DMS53 treated with DMSO at 0.1 percent for 48 hours (cell line): ENCODE results near the gene CDR2L.
"Not testable (repeated sequence)": the region's sequence is repeated elsewhere in the genome, so short reads cannot be mapped to it uniquely, and the experiment has no call there.

Experiments used
- DNase-seq: peaks from one replicate; lab custom pipeline; 2025; ENCODE audit not compliant: unreplicated experiment; lab: John Stamatoyannopoulos, UW

CDR2L gene

GRCh38 chr17:75036643-75037268 is 49.3 kb downstream of the CDR2L start:
- DNase-seq = peak; percentile 75

GRCh38 chr17:75039238-75039637 is 51.8 kb downstream of the CDR2L start:
- DNase-seq = no peak

GRCh38 chr17:75041656-75042280 is 54.3 kb downstream of the CDR2L start:
- DNase-seq = no peak

- not testable (repeated sequence) for DNase-seq
Observed at GRCh38 chr17:75043789-75044188, 56.4 kb downstream of the CDR2L start.

- DNase-seq = no peak
Observed at GRCh38 chr17:75044716-75045115, 57.3 kb downstream of the CDR2L start.

GRCh38 chr17:75045946-75046406 is 58.5 kb downstream of the CDR2L start:
- DNase-seq = not testable (repeated sequence)

GRCh38 chr17:75046407-75047289 is 59.2 kb downstream of the CDR2L start, which contains the start of the genes ATP5PD and KCTD2:
ATP5PD (minus strand) TSS chr17:75046969; CDS start chr17:75042650, 4,319 bp downstream.
KCTD2 (plus strand) TSS chr17:75047225; CDS start chr17:75047251, 26 bp downstream.
- peak; percentile 93 for DNase-seq

- no peak for DNase-seq
Observed at GRCh38 chr17:75047398-75048098, 60.1 kb downstream of the CDR2L start.

GRCh38 chr17:75048249-75048878 is 60.9 kb downstream of the CDR2L start:
- no peak for DNase-seq

GRCh38 chr17:75049057-75049456 is 61.6 kb downstream of the CDR2L start:
- no peak for DNase-seq

GRCh38 chr17:75049706-75050105 is 62.3 kb downstream of the CDR2L start:
- no peak for DNase-seq

GRCh38 chr17:75051941-75052340 is 64.5 kb downstream of the CDR2L start:
- DNase-seq = no peak
